Endometrial microvascular endothelial cells (primary cell): Measurements from ENCODE around the gene LRRC31. TPM values are rescaled to one million over a fixed set of nuclear protein-coding genes. Genes with fewer than 3 reads are reported as not detected.

Experiments
- in situ Hi-C: cut with HindIII; loops from 2 replicates; pipeline ENCODE4 v1.10.0; 2017; ENCODE audit warnings: low sequenced_read_pairs, low pct_unique_long_range_greater_than_20kb; ENCODE audit errors: inconsistent ontology term
- total RNA-seq: library from RNA; depleted of rRNA; stranded (reverse); fragments of >200 nt; gene quantifications from one replicate; pipeline ENCODE4 v1.2.3, GENCODE V29; 2015; ENCODE audit errors: inconsistent ontology term

Gene LRRC31
- total RNA-seq: not detected

GRCh38 chr3:169869484-169870220 lies at the start of gene LRRC31:
TSS of gene LRRC31 (minus strand) at chr3:169869935. CDS start at chr3:169869807, 128 bp downstream.
- in situ Hi-C loops: no loop called here

- in situ Hi-C loops: no loop called here
Measured at GRCh38 chr3:169914321-169914720, 44.6 kb upstream of the LRRC31 start.

DNA sequence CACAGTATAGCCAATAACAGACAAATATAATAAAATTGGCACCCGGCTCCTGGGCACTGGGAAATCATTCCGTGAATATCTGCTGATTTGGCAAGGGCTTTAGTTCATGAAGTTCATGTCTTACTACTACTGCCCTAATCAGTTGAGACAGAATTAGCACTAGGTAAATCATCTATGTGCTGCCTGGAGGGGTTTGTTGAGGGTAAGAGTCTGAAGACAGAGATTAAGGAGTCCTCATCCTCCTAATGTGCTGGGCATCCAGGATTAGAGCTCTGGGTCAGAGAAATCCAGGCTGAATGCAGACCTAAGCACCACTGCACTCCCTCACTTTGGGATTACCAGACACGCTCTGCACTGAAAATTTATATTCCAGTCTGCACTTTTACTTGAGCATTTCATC lies 43.6 kb upstream of the LRRC31 start:
- in situ Hi-C loops: no loop called here

DNA sequence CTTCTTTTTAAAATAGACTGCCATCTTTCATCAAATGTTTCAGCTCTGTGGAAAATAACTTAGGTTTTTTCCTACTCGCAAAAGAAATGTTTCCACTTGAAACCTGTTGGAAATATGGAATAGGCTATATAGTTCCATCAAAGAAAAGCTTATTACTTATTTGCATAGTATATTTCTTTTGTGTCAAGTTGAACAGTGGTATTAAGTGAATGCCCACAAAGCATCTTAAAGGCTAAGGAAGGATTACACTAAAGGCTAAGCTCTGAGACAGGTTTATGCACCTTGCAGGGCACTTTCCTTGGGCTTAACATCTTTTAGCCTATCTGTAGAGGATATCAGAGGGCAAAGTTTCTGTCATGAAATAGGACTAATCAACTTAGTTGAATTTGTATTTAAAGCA lies 41.5 kb upstream of the LRRC31 start, which contains the start of gene SAMD7:
TSS of gene SAMD7 (plus strand) at position 301 of the 400 bp plus-strand sequence. CDS start 7,927 bp downstream, outside the sequence.
- in situ Hi-C loops: no loop called here

GRCh38 chr3:169907944-169908343 lies 38.2 kb upstream of the LRRC31 start:
- in situ Hi-C loops: no loop called here

- in situ Hi-C loops: no loop called here
Measured at GRCh38 chr3:169907476-169907875, 37.7 kb upstream of the LRRC31 start.

DNA sequence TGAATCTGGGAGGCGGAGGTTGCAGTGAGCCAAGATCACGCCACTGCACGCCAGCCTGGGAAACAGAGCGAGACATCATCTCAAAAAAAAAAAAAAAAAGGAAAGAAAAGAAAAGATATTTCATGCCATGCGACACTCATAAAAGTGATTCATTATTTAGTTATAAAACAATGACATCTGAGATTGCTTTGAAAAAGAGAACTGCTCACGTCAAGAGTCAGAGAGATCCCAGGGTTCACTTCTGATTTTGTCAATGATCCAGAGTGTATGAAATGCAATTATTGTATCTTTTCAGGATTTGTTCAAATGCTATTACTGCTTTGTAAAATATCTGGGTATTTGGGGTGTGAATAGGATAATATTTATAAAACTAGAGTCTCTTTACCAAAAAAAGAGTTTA lies 35.7 kb upstream of the LRRC31 start:
- in situ Hi-C loops: no loop called here

DNA sequence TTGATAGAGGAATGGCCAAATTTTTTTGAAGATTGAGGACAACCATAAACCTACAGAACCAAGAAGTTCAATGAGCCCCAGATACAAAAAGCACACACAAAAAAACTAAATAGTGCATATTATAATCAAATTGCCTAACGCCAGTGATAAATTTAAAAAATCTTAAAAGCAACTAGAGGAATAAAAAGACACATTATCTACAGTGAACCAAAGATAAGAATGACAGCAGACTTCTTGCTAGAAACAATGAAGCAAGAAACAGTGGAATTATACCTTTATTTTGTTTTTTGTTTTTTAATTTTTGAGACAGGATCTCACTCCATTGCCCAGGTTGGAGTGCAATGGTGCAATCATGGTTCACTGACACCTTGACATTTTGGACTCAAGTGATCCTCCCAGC lies 31.7 kb upstream of the LRRC31 start:
- in situ Hi-C loops: no loop called here

- in situ Hi-C loops: no loop called here
Measured at GRCh38 chr3:169897284-169897683, 27.5 kb upstream of the LRRC31 start.

- in situ Hi-C loops: no loop called here
Measured at GRCh38 chr3:169895072-169895471, 25.3 kb upstream of the LRRC31 start.

DNA sequence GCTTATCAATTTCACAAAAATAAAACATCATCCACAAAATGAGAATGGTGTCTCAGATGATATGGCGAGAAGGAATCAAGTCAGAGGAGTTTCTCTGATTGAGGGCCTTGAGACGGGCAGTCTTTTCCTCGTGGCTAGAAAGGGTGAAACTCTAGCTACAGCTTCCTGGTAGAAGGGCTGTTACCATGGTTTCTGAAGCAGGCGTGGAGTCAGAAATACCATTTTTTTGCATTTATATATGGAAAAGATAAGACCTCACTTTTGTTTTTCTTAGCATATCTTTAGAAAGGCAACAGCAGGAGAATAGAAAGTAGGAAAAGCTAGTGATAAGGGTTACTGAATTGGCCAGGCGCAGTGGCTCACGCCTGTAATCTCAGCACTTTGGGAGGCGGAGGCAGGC lies 24.4 kb upstream of the LRRC31 start:
- in situ Hi-C loops: no loop called here

GRCh38 chr3:169891886-169892285 lies 22.2 kb upstream of the LRRC31 start:
- in situ Hi-C loops: no loop called here

DNA sequence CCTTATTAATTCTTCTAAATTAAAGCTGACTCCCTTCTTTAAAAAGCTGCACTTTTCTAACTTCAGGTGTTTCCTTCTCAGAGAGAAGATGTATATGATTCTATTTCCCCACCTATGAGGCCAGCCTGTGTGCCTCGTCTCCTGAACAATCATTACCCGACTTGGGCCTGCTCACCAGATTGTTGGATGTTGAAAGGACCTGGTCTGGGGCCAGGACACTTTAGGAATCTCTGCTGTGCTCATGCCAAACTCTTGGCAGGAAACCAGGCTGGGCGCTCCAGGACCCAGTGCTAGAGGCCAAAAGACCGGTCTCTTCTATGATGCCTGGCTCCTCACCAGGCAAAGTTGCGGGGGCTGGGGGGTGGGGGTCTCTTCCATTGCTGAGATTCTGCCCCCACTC lies 16.9 kb upstream of the LRRC31 start:
- in situ Hi-C loops: no loop called here

GRCh38 chr3:169880576-169881250 lies 11.0 kb upstream of the LRRC31 start:
- in situ Hi-C loops: no loop called here

DNA sequence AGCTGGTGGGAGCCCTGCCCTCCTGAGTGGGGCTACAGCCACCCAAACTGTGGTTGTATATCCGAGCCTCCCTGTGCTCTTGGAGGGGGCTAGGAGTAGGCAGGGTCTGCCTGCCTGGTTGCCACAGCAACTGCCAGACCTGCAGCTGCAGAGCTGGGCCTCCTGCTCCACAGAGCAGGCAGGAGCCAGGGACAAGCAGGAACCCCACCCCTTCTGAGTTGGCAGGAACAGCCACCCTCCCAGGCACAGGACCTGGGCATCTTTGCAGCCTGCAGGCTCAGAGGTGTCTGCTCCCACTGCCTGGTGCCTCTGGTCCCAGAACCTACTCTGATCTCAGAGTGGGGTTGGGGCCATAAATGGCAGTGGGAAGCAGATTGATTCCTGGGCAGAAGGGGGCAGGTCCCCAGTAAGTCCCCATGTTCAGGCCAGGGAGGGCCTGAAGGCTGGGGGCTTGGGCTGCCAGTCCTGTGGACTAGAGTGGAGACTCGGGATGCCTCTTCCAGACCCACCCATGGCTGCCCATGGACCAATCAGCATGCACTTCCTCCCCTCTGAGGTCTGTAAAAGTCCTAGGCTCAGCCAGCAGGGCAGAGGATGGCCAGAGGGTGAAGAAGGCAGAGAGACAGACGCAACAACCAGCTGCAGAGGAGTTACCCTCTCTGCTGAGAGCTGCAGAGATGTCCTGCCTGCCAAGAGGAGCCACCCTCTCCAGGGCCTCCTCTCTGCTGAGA lies 10.3 kb upstream of the LRRC31 start:
- in situ Hi-C loops: no loop called here

- in situ Hi-C loops: no loop called here
Measured at GRCh38 chr3:169879013-169879557, 9.3 kb upstream of the LRRC31 start.

- in situ Hi-C loops: no loop called here
Measured at GRCh38 chr3:169871129-169871886, 1.6 kb upstream of the LRRC31 start.

- in situ Hi-C loops: no loop called here
Measured at GRCh38 chr3:169868369-169868768, 1.4 kb downstream of the LRRC31 start.
